ENCODE data around the gene ALG1.

ALG1 gene, protein sequence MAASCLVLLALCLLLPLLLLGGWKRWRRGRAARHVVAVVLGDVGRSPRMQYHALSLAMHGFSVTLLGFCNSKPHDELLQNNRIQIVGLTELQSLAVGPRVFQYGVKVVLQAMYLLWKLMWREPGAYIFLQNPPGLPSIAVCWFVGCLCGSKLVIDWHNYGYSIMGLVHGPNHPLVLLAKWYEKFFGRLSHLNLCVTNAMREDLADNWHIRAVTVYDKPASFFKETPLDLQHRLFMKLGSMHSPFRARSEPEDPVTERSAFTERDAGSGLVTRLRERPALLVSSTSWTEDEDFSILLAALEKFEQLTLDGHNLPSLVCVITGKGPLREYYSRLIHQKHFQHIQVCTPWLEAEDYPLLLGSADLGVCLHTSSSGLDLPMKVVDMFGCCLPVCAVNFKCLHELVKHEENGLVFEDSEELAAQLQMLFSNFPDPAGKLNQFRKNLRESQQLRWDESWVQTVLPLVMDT

GRCh38 chr16:5071681-5072333 is at the start of gene ALG1:
TSS of gene ALG1 (plus strand) at chr16:5071843. CDS start at chr16:5071850, 7 bp downstream.
- peak within 1 kb of the TSS; percentile 75 for H3K9ac ChIP-seq (ENCODE audit: low read length)
- peak within 1 kb of the TSS; percentile 88 for H3K4me2 ChIP-seq (ENCODE audit: low read depth, low read length, poor library complexity, severe bottlenecking)
- no peak for TF ChIP-seq CTCF (IDR thresholded peaks at IDR 0.05; ENCODE audit: insufficient read depth, low read length, poor library complexity, severe bottlenecking)
- TF ChIP-seq EZH2phosphoT487 (conservative IDR thresholded peaks at IDR 0.05; ENCODE audit: low read length) = no peak
- H3K27me3 ChIP-seq (ENCODE audit: low read length) = no peaks in the 10 kb centered on the region
- H3K9me2 ChIP-seq (replicated peaks; ENCODE audit: insufficient read depth, low read length) = no peaks in the 10 kb centered on the region
- H3K79me2 ChIP-seq (ENCODE audit: insufficient read depth, low read length) = peaks cover 19% of the 10 kb centered on the region; the same call in 1 of the 2 replicates
- no peaks in the 10 kb centered on the region for H4K20me1 ChIP-seq (ENCODE audit: low read depth, low read length)
- no peaks in the 10 kb centered on the region; the same call in 1 of the 2 replicates for H3K36me3 ChIP-seq (ENCODE audit: low read length)
- H3F3A ChIP-seq (ENCODE audit: insufficient read depth) = no peaks in the 10 kb centered on the region
- H2AFZ ChIP-seq (ENCODE audit: low read depth, low read length, severe bottlenecking) = peak within 1 kb of the TSS; percentile 99
- no peaks in the 10 kb centered on the region for H3K9me3 ChIP-seq (ENCODE audit: insufficient read depth, low read length)
- H3K4me3 ChIP-seq (ENCODE audit: insufficient read depth, low read length, poor library complexity, severe bottlenecking) = peak within 1 kb of the TSS; percentile 70
- H3K27ac ChIP-seq (ENCODE audit: low read depth, low read length) = peak within 1 kb of the TSS; percentile 63

GRCh38 chr16:5022521-5022920 is 49.1 kb upstream of the ALG1 start:
- Histone ChIP-seq H3K9me3 (ENCODE audit: insufficient read depth, low read length) (no peaks in the 10 kb centered on the region), H3K79me2 (ENCODE audit: insufficient read depth, low read length) (no peaks in the 10 kb centered on the region), H3K4me3 (ENCODE audit: insufficient read depth, low read length, poor library complexity, severe bottlenecking) (no peak overlapping the region), H3K9ac (ENCODE audit: low read length) (no peak overlapping the region), H3K27ac (ENCODE audit: low read depth, low read length) (no peak overlapping the region), H3K4me2 (ENCODE audit: low read depth, low read length, poor library complexity, severe bottlenecking) (no peak overlapping the region), H3K27me3 (ENCODE audit: low read length) (no peaks in the 10 kb centered on the region), H4K20me1 (ENCODE audit: low read depth, low read length) (no peaks in the 10 kb centered on the region), H2AFZ (ENCODE audit: low read depth, low read length, severe bottlenecking) (no peak overlapping the region), H3K9me2 (replicated peaks; ENCODE audit: insufficient read depth, low read length) (no peaks in the 10 kb centered on the region), H3K36me3 (ENCODE audit: low read length) (no peaks in the 10 kb centered on the region), H3F3A (ENCODE audit: insufficient read depth) (no peaks in the 10 kb centered on the region)
- TF ChIP-seq EZH2phosphoT487 (conservative IDR thresholded peaks at IDR 0.05; ENCODE audit: low read length) (no peak), CTCF (IDR thresholded peaks at IDR 0.05; ENCODE audit: insufficient read depth, low read length, poor library complexity, severe bottlenecking) (no peak)

- H3K4me2 ChIP-seq (ENCODE audit: low read depth, low read length, poor library complexity, severe bottlenecking) = no peak overlapping the region
- H3K27ac ChIP-seq (ENCODE audit: low read depth, low read length) = no peak overlapping the region
- no peak overlapping the region for H2AFZ ChIP-seq (ENCODE audit: low read depth, low read length, severe bottlenecking)
- no peaks in the 10 kb centered on the region for H3K9me2 ChIP-seq (replicated peaks; ENCODE audit: insufficient read depth, low read length)
- no peak overlapping the region for H3K9ac ChIP-seq (ENCODE audit: low read length)
- no peak for TF ChIP-seq EZH2phosphoT487 (conservative IDR thresholded peaks at IDR 0.05; ENCODE audit: low read length)
- no peaks in the 10 kb centered on the region for H3K79me2 ChIP-seq (ENCODE audit: insufficient read depth, low read length)
- no peaks in the 10 kb centered on the region for H3K27me3 ChIP-seq (ENCODE audit: low read length)
- H3F3A ChIP-seq (ENCODE audit: insufficient read depth) = no peaks in the 10 kb centered on the region
- no peaks in the 10 kb centered on the region for H3K36me3 ChIP-seq (ENCODE audit: low read length)
- H3K4me3 ChIP-seq (ENCODE audit: insufficient read depth, low read length, poor library complexity, severe bottlenecking) = no peak overlapping the region
- no peaks in the 10 kb centered on the region for H4K20me1 ChIP-seq (ENCODE audit: low read depth, low read length)
- no peaks in the 10 kb centered on the region for H3K9me3 ChIP-seq (ENCODE audit: insufficient read depth, low read length)
Measured at GRCh38 chr16:5024632-5025031, 47.0 kb upstream of the ALG1 start.

All from SU-DHL-6 (cell line).